ENCODE data around the gene KCNH5.

KCNH5 gene

DNA sequence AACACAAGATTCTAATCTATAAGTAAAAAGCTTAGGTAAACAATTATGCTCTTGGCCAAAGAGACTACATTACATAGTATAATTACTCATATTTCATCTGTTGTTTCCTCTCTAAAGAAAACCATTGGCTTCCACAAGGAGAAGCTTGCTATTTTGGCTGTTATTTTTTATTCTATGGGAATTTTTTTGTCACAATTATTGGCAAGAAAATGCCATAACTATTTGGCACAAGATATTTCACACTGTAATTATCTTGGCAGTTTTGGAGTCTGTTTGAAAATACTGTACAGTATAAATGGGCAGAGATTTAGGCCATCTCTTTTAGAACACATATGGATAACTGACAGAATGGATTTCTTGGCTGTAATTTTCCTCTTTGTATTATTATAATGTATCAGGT lies 51.2 kb downstream of the KCNH5 start:
- Histone ChIP-seq H2BK5ac (ENCODE audit: low read length) (no peak overlapping the region), H3K4me3 (ENCODE audit: low read length) (no peak overlapping the region), H3K4me1 (ENCODE audit: control insufficient read depth, low read depth, low read length) (no peaks in the 10 kb centered on the region), H3K4me2 (ENCODE audit: low read length) (no peak overlapping the region), H3K27me3 (ENCODE audit: insufficient read depth, low read length, poor library complexity) (no peaks in the 10 kb centered on the region), H3K9ac (ENCODE audit: low read length) (no peak overlapping the region), H3K23ac (ENCODE audit: low read length) (no peak overlapping the region), H3K36me3 (ENCODE audit: control insufficient read depth, insufficient read depth, low read length) (no peaks in the 10 kb centered on the region), H3K56ac (ENCODE audit: low read length) (no peak overlapping the region), H4K5ac (ENCODE audit: low read length) (no peak overlapping the region), H2BK15ac (replicated peaks; ENCODE audit: low read depth) (no peak overlapping the region), H3K4ac (ENCODE audit: low read depth, low read length) (no peak overlapping the region), H3K27ac (ENCODE audit: low read depth, low read length) (no peak overlapping the region), H3K18ac (ENCODE audit: low read length) (no peak overlapping the region), H3K79me2 (ENCODE audit: control insufficient read depth, insufficient read depth, low read length) (no peaks in the 10 kb centered on the region), H2AK5ac (ENCODE audit: low read length) (no peak overlapping the region), H3K79me1 (ENCODE audit: low read length) (no peaks in the 10 kb centered on the region), H2BK120ac (ENCODE audit: low read depth, low read length) (no peak overlapping the region), H4K8ac (ENCODE audit: low read depth, low read length) (no peak overlapping the region)
- no peak for DNase-seq

DNA sequence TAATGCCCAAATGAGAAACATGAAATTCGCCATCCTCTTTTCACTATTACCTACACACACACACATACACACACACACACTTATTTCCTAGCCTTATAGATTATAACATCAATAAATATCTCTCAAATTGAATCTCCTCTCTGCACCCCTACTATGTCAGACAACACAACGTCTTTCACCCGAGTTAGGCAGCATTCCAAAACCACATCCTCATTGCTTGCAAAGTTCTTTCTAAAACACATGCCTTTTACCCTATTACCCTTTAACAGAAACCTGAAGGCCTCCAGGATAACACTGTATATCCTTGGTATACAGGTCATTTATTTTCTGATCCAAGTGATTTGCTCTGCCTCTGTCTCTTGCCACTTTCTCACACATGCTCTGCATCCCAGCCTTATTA lies 56.3 kb downstream of the KCNH5 start:
- no peak overlapping the region for H2BK120ac ChIP-seq (ENCODE audit: low read depth, low read length)
- no peak overlapping the region for H4K5ac ChIP-seq (ENCODE audit: low read length)
- 100% methylated on average over 1 of the region's 3 CpGs for WGBS (ENCODE audit: extremely low coverage, insufficient coverage, low lambda C conversion rate)
- DNase-seq = no peak
- no peaks in the 10 kb centered on the region for H3K4me1 ChIP-seq (ENCODE audit: control insufficient read depth, low read depth, low read length)
- H3K56ac ChIP-seq (ENCODE audit: low read length) = no peak overlapping the region
- H3K79me2 ChIP-seq (ENCODE audit: control insufficient read depth, insufficient read depth, low read length) = no peaks in the 10 kb centered on the region
- H2AK5ac ChIP-seq (ENCODE audit: low read length) = no peak overlapping the region
- H3K36me3 ChIP-seq (ENCODE audit: control insufficient read depth, insufficient read depth, low read length) = no peaks in the 10 kb centered on the region
- no peak overlapping the region for H3K27ac ChIP-seq (ENCODE audit: low read depth, low read length)
- H3K23ac ChIP-seq (ENCODE audit: low read length) = no peak overlapping the region
- H3K18ac ChIP-seq (ENCODE audit: low read length) = no peak overlapping the region
- H3K79me1 ChIP-seq (ENCODE audit: low read length) = no peaks in the 10 kb centered on the region
- H2BK5ac ChIP-seq (ENCODE audit: low read length) = no peak overlapping the region
- H3K4me2 ChIP-seq (ENCODE audit: low read length) = no peak overlapping the region
- H3K4me3 ChIP-seq (ENCODE audit: low read length) = no peak overlapping the region
- H3K27me3 ChIP-seq (ENCODE audit: insufficient read depth, low read length, poor library complexity) = no peaks in the 10 kb centered on the region
- H4K8ac ChIP-seq (ENCODE audit: low read depth, low read length) = no peak overlapping the region
- H3K4ac ChIP-seq (ENCODE audit: low read depth, low read length) = no peak overlapping the region
- H2BK15ac ChIP-seq (replicated peaks; ENCODE audit: low read depth) = no peak overlapping the region
- no peak overlapping the region for H3K9ac ChIP-seq (ENCODE audit: low read length)

DNA sequence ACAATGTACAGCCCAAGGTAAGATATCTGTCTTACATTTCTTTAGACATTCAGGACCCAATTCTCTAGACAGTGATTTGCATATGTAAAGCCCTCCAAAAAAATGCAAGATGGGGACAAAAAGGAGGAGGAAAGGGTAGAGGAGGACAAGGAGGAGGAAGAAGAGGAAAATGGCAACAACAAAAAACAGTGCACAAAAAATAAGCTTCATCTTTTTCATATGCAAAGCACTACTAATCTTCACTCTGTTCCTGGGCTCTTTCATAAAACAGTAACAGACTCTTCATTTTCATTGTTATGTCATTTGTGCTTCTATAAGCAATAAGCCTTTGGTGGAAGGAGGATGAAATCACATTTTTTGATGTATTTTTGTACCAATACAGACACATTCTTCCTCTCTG lies 61.4 kb downstream of the KCNH5 start:
- no peak overlapping the region for H3K4me3 ChIP-seq (ENCODE audit: low read length)
- no peak overlapping the region for H2AK5ac ChIP-seq (ENCODE audit: low read length)
- no peak overlapping the region for H3K23ac ChIP-seq (ENCODE audit: low read length)
- DNase-seq = no peak
- no peak overlapping the region for H4K5ac ChIP-seq (ENCODE audit: low read length)
- H3K79me1 ChIP-seq (ENCODE audit: low read length) = no peaks in the 10 kb centered on the region
- no peaks in the 10 kb centered on the region for H3K79me2 ChIP-seq (ENCODE audit: control insufficient read depth, insufficient read depth, low read length)
- H3K36me3 ChIP-seq (ENCODE audit: control insufficient read depth, insufficient read depth, low read length) = no peaks in the 10 kb centered on the region
- H3K27ac ChIP-seq (ENCODE audit: low read depth, low read length) = no peak overlapping the region
- H4K8ac ChIP-seq (ENCODE audit: low read depth, low read length) = no peak overlapping the region
- no peak overlapping the region for H3K4me2 ChIP-seq (ENCODE audit: low read length)
- no peak overlapping the region for H2BK5ac ChIP-seq (ENCODE audit: low read length)
- no peak overlapping the region for H3K18ac ChIP-seq (ENCODE audit: low read length)
- H3K9ac ChIP-seq (ENCODE audit: low read length) = no peak overlapping the region
- H2BK120ac ChIP-seq (ENCODE audit: low read depth, low read length) = no peak overlapping the region
- no peaks in the 10 kb centered on the region for H3K4me1 ChIP-seq (ENCODE audit: control insufficient read depth, low read depth, low read length)
- no peaks in the 10 kb centered on the region for H3K27me3 ChIP-seq (ENCODE audit: insufficient read depth, low read length, poor library complexity)
- no peak overlapping the region for H3K56ac ChIP-seq (ENCODE audit: low read length)
- no peak overlapping the region for H3K4ac ChIP-seq (ENCODE audit: low read depth, low read length)
- H2BK15ac ChIP-seq (replicated peaks; ENCODE audit: low read depth) = no peak overlapping the region

GRCh38 chr14:62980693-62981092 lies 64.6 kb downstream of the KCNH5 start:
- Histone ChIP-seq H3K56ac (ENCODE audit: low read length) (no peak overlapping the region), H3K4ac (ENCODE audit: low read depth, low read length) (no peak overlapping the region), H3K27me3 (ENCODE audit: insufficient read depth, low read length, poor library complexity) (no peaks in the 10 kb centered on the region), H3K4me3 (ENCODE audit: low read length) (no peak overlapping the region), H3K18ac (ENCODE audit: low read length) (no peak overlapping the region), H2AK5ac (ENCODE audit: low read length) (no peak overlapping the region), H2BK120ac (ENCODE audit: low read depth, low read length) (no peak overlapping the region), H4K5ac (ENCODE audit: low read length) (no peak overlapping the region), H3K79me1 (ENCODE audit: low read length) (no peaks in the 10 kb centered on the region), H3K79me2 (ENCODE audit: control insufficient read depth, insufficient read depth, low read length) (no peaks in the 10 kb centered on the region), H2BK15ac (replicated peaks; ENCODE audit: low read depth) (no peak overlapping the region), H2BK5ac (ENCODE audit: low read length) (no peak overlapping the region), H3K4me2 (ENCODE audit: low read length) (no peak overlapping the region), H3K27ac (ENCODE audit: low read depth, low read length) (no peak overlapping the region), H3K4me1 (ENCODE audit: control insufficient read depth, low read depth, low read length) (no peaks in the 10 kb centered on the region), H4K8ac (ENCODE audit: low read depth, low read length) (no peak overlapping the region), H3K23ac (ENCODE audit: low read length) (no peak overlapping the region), H3K36me3 (ENCODE audit: control insufficient read depth, insufficient read depth, low read length) (no peaks in the 10 kb centered on the region), H3K9ac (ENCODE audit: low read length) (no peak overlapping the region)
- no peak for DNase-seq
- no CpG with 5 or more reads among the region's 7 CpGs for WGBS (ENCODE audit: extremely low coverage, insufficient coverage, low lambda C conversion rate)

GRCh38 chr14:62957562-62957961 lies 87.7 kb downstream of the KCNH5 start:
- H3K27ac ChIP-seq (ENCODE audit: low read depth, low read length) = no peak overlapping the region
- no CpG with 5 or more reads among the region's 1 CpG for WGBS (ENCODE audit: extremely low coverage, insufficient coverage, low lambda C conversion rate)
- H3K4ac ChIP-seq (ENCODE audit: low read depth, low read length) = no peak overlapping the region
- no peak overlapping the region for H3K4me2 ChIP-seq (ENCODE audit: low read length)
- H3K79me2 ChIP-seq (ENCODE audit: control insufficient read depth, insufficient read depth, low read length) = no peaks in the 10 kb centered on the region
- H3K4me1 ChIP-seq (ENCODE audit: control insufficient read depth, low read depth, low read length) = no peaks in the 10 kb centered on the region
- H4K5ac ChIP-seq (ENCODE audit: low read length) = no peak overlapping the region
- H3K4me3 ChIP-seq (ENCODE audit: low read length) = no peak overlapping the region
- no peak overlapping the region for H2BK15ac ChIP-seq (replicated peaks; ENCODE audit: low read depth)
- no peak overlapping the region for H3K23ac ChIP-seq (ENCODE audit: low read length)
- H3K79me1 ChIP-seq (ENCODE audit: low read length) = no peaks in the 10 kb centered on the region
- H2AK5ac ChIP-seq (ENCODE audit: low read length) = no peak overlapping the region
- no peak overlapping the region for H4K8ac ChIP-seq (ENCODE audit: low read depth, low read length)
- H2BK120ac ChIP-seq (ENCODE audit: low read depth, low read length) = no peak overlapping the region
- H3K56ac ChIP-seq (ENCODE audit: low read length) = no peak overlapping the region
- DNase-seq = no peak
- H3K18ac ChIP-seq (ENCODE audit: low read length) = no peak overlapping the region
- H3K9ac ChIP-seq (ENCODE audit: low read length) = no peak overlapping the region
- no peaks in the 10 kb centered on the region for H3K36me3 ChIP-seq (ENCODE audit: control insufficient read depth, insufficient read depth, low read length)
- H2BK5ac ChIP-seq (ENCODE audit: low read length) = no peak overlapping the region
- H3K27me3 ChIP-seq (ENCODE audit: insufficient read depth, low read length, poor library complexity) = no peaks in the 10 kb centered on the region

- H3K27ac ChIP-seq (ENCODE audit: low read depth, low read length) = no peak overlapping the region
- H3K18ac ChIP-seq (ENCODE audit: low read length) = no peak overlapping the region
- no peak overlapping the region for H4K8ac ChIP-seq (ENCODE audit: low read depth, low read length)
- no peak overlapping the region for H3K4ac ChIP-seq (ENCODE audit: low read depth, low read length)
- H3K4me1 ChIP-seq (ENCODE audit: control insufficient read depth, low read depth, low read length) = no peaks in the 10 kb centered on the region
- no peak overlapping the region for H3K4me2 ChIP-seq (ENCODE audit: low read length)
- H3K79me2 ChIP-seq (ENCODE audit: control insufficient read depth, insufficient read depth, low read length) = no peaks in the 10 kb centered on the region
- H3K27me3 ChIP-seq (ENCODE audit: insufficient read depth, low read length, poor library complexity) = no peaks in the 10 kb centered on the region
- no peak overlapping the region for H2BK120ac ChIP-seq (ENCODE audit: low read depth, low read length)
- H3K56ac ChIP-seq (ENCODE audit: low read length) = no peak overlapping the region
- H3K36me3 ChIP-seq (ENCODE audit: control insufficient read depth, insufficient read depth, low read length) = no peaks in the 10 kb centered on the region
- H2BK15ac ChIP-seq (replicated peaks; ENCODE audit: low read depth) = no peak overlapping the region
- no peak overlapping the region for H3K4me3 ChIP-seq (ENCODE audit: low read length)
- DNase-seq = no peak
- H4K5ac ChIP-seq (ENCODE audit: low read length) = no peak overlapping the region
- WGBS (ENCODE audit: extremely low coverage, insufficient coverage, low lambda C conversion rate) = no CpG with 5 or more reads among the region's 2 CpGs
- no peak overlapping the region for H2BK5ac ChIP-seq (ENCODE audit: low read length)
- no peak overlapping the region for H3K9ac ChIP-seq (ENCODE audit: low read length)
- H2AK5ac ChIP-seq (ENCODE audit: low read length) = no peak overlapping the region
- H3K79me1 ChIP-seq (ENCODE audit: low read length) = no peaks in the 10 kb centered on the region
- no peak overlapping the region for H3K23ac ChIP-seq (ENCODE audit: low read length)
These were observed 88.8 kb downstream of the KCNH5 start for GRCh38 chr14:62956413-62956812.
